CD14-positive monocyte (primary cell): ENCODE data around the gene PHLPP1. TPM values are rescaled to one million over a fixed set of nuclear protein-coding genes. Genes with fewer than 3 reads are reported as not detected.

Source experiments
- DNase-seq, 3 donors: peaks; one replicate each; pipeline ENCODE4 v3.0.0-alpha.2; 2011 to 2022
- H2AFZ ChIP-seq: 2 replicates; pipeline ENCODE4 v1.6.0; 2012; ENCODE audit warnings: mild to moderate bottlenecking, low read depth, low read length, inconsistent platforms; ENCODE audit not compliant: insufficient read depth, poor library complexity, severe bottlenecking
- H3K27ac ChIP-seq, 2 donors: 1 replicate in 1 of 2; 2 replicates in 1 of 2; pipeline ENCODE4 v1.5.1; 2012 to 2013; ENCODE audit warnings: low read length in 2 of 2, control low read depth in 1 of 2, inconsistent platforms in 1 of 2, low read depth in 1 of 2, mild to moderate bottlenecking in 1 of 2
- H3K27me3 ChIP-seq, 2 donors: one replicate each; pipeline versions ENCODE4 v1.6.0 to v1.6.1; 2011 to 2013; ENCODE audit warnings: low read length in 2 of 2; ENCODE audit not compliant: control insufficient read depth in 2 of 2, insufficient read depth in 2 of 2
- H3K36me3 ChIP-seq, 2 donors: replicated peaks in 1 of 2; 1 replicate in 1 of 2; 2 replicates in 1 of 2; pipeline versions ENCODE4 v1.5.1 to v1.6.1; 2012 to 2013; ENCODE audit warnings: low read length in 2 of 2, control low read depth in 1 of 2, inconsistent platforms in 1 of 2, mild to moderate bottlenecking in 1 of 2; ENCODE audit not compliant: insufficient read depth in 2 of 2, control insufficient read depth in 1 of 2
- H3K4me1 ChIP-seq, 2 donors: 1 replicate in 1 of 2; 2 replicates in 1 of 2; pipeline versions ENCODE4 v1.5.1 to v1.6.1; 2012 to 2013; ENCODE audit warnings: low read length in 2 of 2, control low read depth in 1 of 2, inconsistent platforms in 1 of 2, mild to moderate bottlenecking in 1 of 2, moderate library complexity in 1 of 2; ENCODE audit not compliant: insufficient read depth in 2 of 2, control insufficient read depth in 1 of 2
- H3K4me2 ChIP-seq: replicated peaks from 2 replicates; pipeline ENCODE3; 2012; ENCODE audit warnings: low read length, moderate library complexity, mild to moderate bottlenecking; ENCODE audit not compliant: poor library complexity, severe bottlenecking; ENCODE audit errors: extremely low read depth
- H3K4me3 ChIP-seq, 3 experiments: fragments of 200-600 bp in 1 of 3; sonication (generic) in 1 of 3; replicated peaks in 1 of 3; 1 replicate in 2 of 3; 2 replicates in 1 of 3; pipeline ENCODE4 v1.5.1; 2011 to 2013; ENCODE audit warnings: low read length in 3 of 3, mild to moderate bottlenecking in 3 of 3, control low read depth in 2 of 3, low read depth in 2 of 3, inconsistent platforms in 1 of 3, moderate library complexity in 1 of 3
- H3K79me2 ChIP-seq: 2 replicates; pipeline ENCODE4 v1.6.0; 2012; ENCODE audit warnings: mild to moderate bottlenecking, control low read depth, inconsistent platforms, low read length, moderate library complexity; ENCODE audit not compliant: insufficient read depth
- H3K9ac ChIP-seq: 2 replicates; pipeline ENCODE4 v1.6.0; 2017; ENCODE audit warnings: low read length, mild to moderate bottlenecking; ENCODE audit not compliant: insufficient read depth, poor library complexity, severe bottlenecking
- H3K9me3 ChIP-seq, 2 donors: replicated peaks in 1 of 2; 1 replicate in 1 of 2; 2 replicates in 1 of 2; pipeline versions ENCODE4 v1.5.1 to v1.6.1; 2012 to 2013; ENCODE audit warnings: low read length in 2 of 2, control low read depth in 1 of 2; ENCODE audit not compliant: control insufficient read depth in 1 of 2, insufficient read depth in 1 of 2
- H4K20me1 ChIP-seq: 2 replicates; pipeline ENCODE4 v1.6.0; 2012; ENCODE audit warnings: mild to moderate bottlenecking, low read length, control low read depth, moderate library complexity; ENCODE audit not compliant: insufficient read depth
- H3K27ac Mint-ChIP-seq, 7 donors: one replicate each; pipeline ENCODE4 v1.8.0; 2020; ENCODE audit warnings: mild to moderate bottlenecking in 7 of 7, mixed read lengths in 7 of 7, moderate library complexity in 6 of 7, inconsistent platforms in 2 of 7
- H3K27me3 Mint-ChIP-seq, 3 donors: one replicate each; pipeline ENCODE4 v1.8.0; 2021 to 2022; ENCODE audit warnings: low read depth in 3 of 3, mild to moderate bottlenecking in 3 of 3, mixed read lengths in 3 of 3, moderate library complexity in 3 of 3, inconsistent platforms in 1 of 3
- H3K36me3 Mint-ChIP-seq, 2 donors: one replicate each; pipeline ENCODE4 v1.8.0; 2020; ENCODE audit warnings: mixed read lengths in 2 of 2, inconsistent platforms in 1 of 2, mild to moderate bottlenecking in 1 of 2
- H3K4me1 Mint-ChIP-seq: one replicate; pipeline ENCODE4 v1.8.0; 2020; ENCODE audit warnings: mild to moderate bottlenecking, mixed read lengths
- H3K4me3 Mint-ChIP-seq, 2 donors: one replicate each; pipeline ENCODE4 v1.8.0; 2020; ENCODE audit warnings: mild to moderate bottlenecking in 2 of 2, mixed read lengths in 2 of 2, moderate library complexity in 1 of 2
- H3K9me3 Mint-ChIP-seq, 7 donors: one replicate each; pipeline ENCODE4 v1.8.0; 2020 to 2022; ENCODE audit warnings: mixed read lengths in 7 of 7, mild to moderate bottlenecking in 6 of 7, moderate library complexity in 6 of 7, inconsistent platforms in 2 of 7
- WGBS: methylation state at CpG from one replicate; pipeline ENCODE4 v1.1.5; 2013; ENCODE audit warnings: missing lambda C conversion rate; ENCODE audit not compliant: insufficient coverage; 5-methylcytosine and 5-hydroxymethylcytosine counted together
- intact Hi-C, 2 donors: fragments of 100-400 bp; cut with micrococcal nuclease; formaldehyde crosslinking; loops; one replicate each; pipeline versions ENCODE4 v1.15.0 to v1.15.1; 2023
- polyA plus RNA-seq, 3 donors: library from polyadenylated mRNA; depleted of rRNA in 1 of 3; unstranded in 2 of 3; stranded (reverse) in 1 of 3; fragments of 300-500 nt in 2 of 3; fragments of >200 nt in 1 of 3; fragmentation: Illumina TruSeq in 2 of 3; gene quantifications; 1 replicate in 2 of 3; 2 replicates in 1 of 3; pipeline ENCODE4 v1.2.3, GENCODE V29; 2012 to 2021
- TF ChIP-seq, protein P1 (sequence below): fragments of 200-600 bp; IDR thresholded peaks from one replicate; pipeline ENCODE4 v1.8.0; 2022; ENCODE audit warnings: antibody characterized with exemption, mild to moderate bottlenecking

Gene PHLPP1
- polyA plus RNA-seq, 3 donors: 0.04 to 2.0 (median 0.55) TPM

GRCh38 chr18:62711781-62712180 is 3.6 kb upstream of the PHLPP1 start:
- Mint-ChIP-seq H3K4me1 (peaks cover 5% of the 10 kb centered on the region), H3K27me3 (peaks cover 0 to 1% (median 0%) of the 10 kb centered on the region in 3 donors), H3K27ac (no peak overlapping the region), H3K4me3 (no peak overlapping the region), H3K9me3 (peaks cover 0 to 7% (median 0%) of the 10 kb centered on the region in 7 donors), H3K36me3 (no peaks in the 10 kb centered on the region)
- whole genome bisulfite sequencing: 97% methylated on average over 10 of the region's 13 CpGs
- no peaks in the 10 kb centered on the region for H3K36me3 ChIP-seq
- no peaks in the 10 kb centered on the region for H3K27me3 ChIP-seq
- no peak overlapping the region for H3K9ac ChIP-seq
- no peaks in the 10 kb centered on the region for H3K9me3 ChIP-seq
- DNase-seq: no peak
- intact Hi-C loops: loop anchor here (10.0 kb wide), 5 partner anchors 73 to 1263 kb away; partner anchors contain the start of genes SERPINB8 (in 1 of the 2) and VPS4B (in 1 of the 2)
- H3K79me2 ChIP-seq: peaks cover 8% of the 10 kb centered on the region
- H2AFZ ChIP-seq: no peak overlapping the region
- no peak overlapping the region for H3K4me3 ChIP-seq
- H3K4me2 ChIP-seq: no peak overlapping the region
- H3K27ac ChIP-seq: no peak overlapping the region
- TF ChIP-seq, protein P1, sequence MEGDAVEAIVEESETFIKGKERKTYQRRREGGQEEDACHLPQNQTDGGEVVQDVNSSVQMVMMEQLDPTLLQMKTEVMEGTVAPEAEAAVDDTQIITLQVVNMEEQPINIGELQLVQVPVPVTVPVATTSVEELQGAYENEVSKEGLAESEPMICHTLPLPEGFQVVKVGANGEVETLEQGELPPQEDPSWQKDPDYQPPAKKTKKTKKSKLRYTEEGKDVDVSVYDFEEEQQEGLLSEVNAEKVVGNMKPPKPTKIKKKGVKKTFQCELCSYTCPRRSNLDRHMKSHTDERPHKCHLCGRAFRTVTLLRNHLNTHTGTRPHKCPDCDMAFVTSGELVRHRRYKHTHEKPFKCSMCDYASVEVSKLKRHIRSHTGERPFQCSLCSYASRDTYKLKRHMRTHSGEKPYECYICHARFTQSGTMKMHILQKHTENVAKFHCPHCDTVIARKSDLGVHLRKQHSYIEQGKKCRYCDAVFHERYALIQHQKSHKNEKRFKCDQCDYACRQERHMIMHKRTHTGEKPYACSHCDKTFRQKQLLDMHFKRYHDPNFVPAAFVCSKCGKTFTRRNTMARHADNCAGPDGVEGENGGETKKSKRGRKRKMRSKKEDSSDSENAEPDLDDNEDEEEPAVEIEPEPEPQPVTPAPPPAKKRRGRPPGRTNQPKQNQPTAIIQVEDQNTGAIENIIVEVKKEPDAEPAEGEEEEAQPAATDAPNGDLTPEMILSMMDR: no peak
- peaks cover 4 to 10% of the 10 kb centered on the region in 2 donors for H3K4me1 ChIP-seq
- no peaks in the 10 kb centered on the region for H4K20me1 ChIP-seq

GRCh38 chr18:62713651-62714247 is 1.6 kb upstream of the PHLPP1 start:
- no peaks in the 10 kb centered on the region for H3K9me3 ChIP-seq
- no peaks in the 10 kb centered on the region for H3K36me3 Mint-ChIP-seq
- no peak overlapping the region for H3K27ac ChIP-seq
- no peaks in the 10 kb centered on the region for H3K27me3 ChIP-seq
- H3K4me1 ChIP-seq: peaks cover 15 to 25% of the 10 kb centered on the region in 2 donors
- DNase-seq: no peak
- H3K4me3 ChIP-seq: no peak overlapping the region
- no peaks in the 10 kb centered on the region for H4K20me1 ChIP-seq
- intact Hi-C loops: loop anchor here (10.0 kb wide), 5 partner anchors 71 to 1261 kb away; partner anchors contain the start of genes SERPINB8 (in 1 of the 2) and VPS4B (in 1 of the 2)
- 93% methylated on average over 3 of the region's 17 CpGs for WGBS
- peaks cover 0 to 5% (median 0%) of the 10 kb centered on the region in 7 donors for H3K9me3 Mint-ChIP-seq
- H3K27ac Mint-ChIP-seq: no peak overlapping the region
- peaks cover 22% of the 10 kb centered on the region for H3K4me1 Mint-ChIP-seq
- peaks cover 22% of the 10 kb centered on the region for H3K79me2 ChIP-seq
- H3K9ac ChIP-seq: no peak overlapping the region
- H2AFZ ChIP-seq: peak overlapping the region; percentile 88
- H3K4me2 ChIP-seq: no peak overlapping the region
- H3K4me3 Mint-ChIP-seq: no peak overlapping the region
- no peaks in the 10 kb centered on the region for H3K36me3 ChIP-seq
- TF ChIP-seq, protein P1: no peak
- peaks cover 0 to 5% (median 1%) of the 10 kb centered on the region in 3 donors for H3K27me3 Mint-ChIP-seq
